PC-3 (cell line): ENCODE data around the gene PTBP1. TPM values are rescaled to one million over a fixed set of nuclear protein-coding genes. Genes with fewer than 3 reads are reported as not detected.

Source experiments
- ATAC-seq: fragments of 200-7000 bp; cut with Tn5 transposase; 2 replicates; pipeline ENCODE4 v1.9.1; 2020; ENCODE audit warnings: mild to moderate bottlenecking, moderate library complexity
- BruUV-seq: library from RNA; stranded (reverse); fragments of 400-500 nt; replicated peaks from 2 replicates; lab custom pipeline; 2021; lab: Mats Ljungman, UMichigan
- CTCF ChIA-PET: fragments of 300-600 bp; sonication (Branson Sonifier 250); formaldehyde crosslinking; loops from one replicate; lab custom pipeline; 2022; ENCODE audit warnings: antibody characterized with exemption; lab: Charles Lee
- POLR2A ChIA-PET: fragments of 300-600 bp; sonication (Branson Sonifier 250); formaldehyde crosslinking; loops from one replicate; lab custom pipeline; 2022; ENCODE audit warnings: antibody characterized with exemption; ENCODE audit not compliant: unreplicated experiment; lab: Charles Lee
- DNase-seq: peaks from one replicate; pipeline ENCODE4 v3.0.0-alpha.2; 2015
- H2AFZ ChIP-seq: fragments of 300-600 bp; sonication (generic); 2 replicates; pipeline ENCODE4 v1.6.0; 2016; ENCODE audit warnings: antibody characterized with exemption, low read length
- H3F3A ChIP-seq: fragments of 300-600 bp; sonication (generic); one replicate; pipeline ENCODE4 v1.6.0; 2017; ENCODE audit warnings: antibody characterized with exemption, low read length, control low read depth, mild to moderate bottlenecking; ENCODE audit not compliant: unreplicated experiment
- H3K27ac ChIP-seq: fragments of 300-600 bp; sonication (generic); 2 replicates; pipeline ENCODE4 v1.5.1; 2016; ENCODE audit warnings: mild to moderate bottlenecking, low read length
- H3K27me3 ChIP-seq: fragments of 300-600 bp; sonication (generic); 2 replicates; pipeline ENCODE4 v1.6.1; 2016; ENCODE audit warnings: low read length, mixed read lengths
- H3K36me3 ChIP-seq: fragments of 300-600 bp; sonication (generic); 2 replicates; pipeline ENCODE4 v1.6.1; 2016; ENCODE audit warnings: low read depth, mixed run types, low read length, mixed read lengths
- H3K4me1 ChIP-seq: fragments of 300-600 bp; sonication (generic); 2 replicates; pipeline ENCODE4 v1.5.1; 2016; ENCODE audit warnings: low read length; ENCODE audit not compliant: insufficient read depth
- H3K4me2 ChIP-seq: fragments of 300-600 bp; sonication (generic); 2 replicates; pipeline ENCODE4 v1.6.0; 2016; ENCODE audit warnings: low read length
- H3K4me3 ChIP-seq: fragments of 300-600 bp; sonication (generic); 2 replicates; pipeline ENCODE4 v1.5.1; 2016; ENCODE audit warnings: mild to moderate bottlenecking, low read length, mixed read lengths
- H3K79me2 ChIP-seq: fragments of 300-600 bp; sonication (generic); 2 replicates; pipeline ENCODE4 v1.6.1; 2017; ENCODE audit warnings: low read length, mixed read lengths
- H3K9ac ChIP-seq: fragments of 300-600 bp; sonication (generic); 2 replicates; pipeline ENCODE4 v1.6.0; 2016; ENCODE audit warnings: mild to moderate bottlenecking, low read length
- H3K9me2 ChIP-seq: fragments of 300-600 bp; sonication (generic); replicated peaks from 2 replicates; pipeline ENCODE4 v1.6.1; 2016; ENCODE audit warnings: mixed run types, low read length, mixed read lengths
- H3K9me3 ChIP-seq: fragments of 300-600 bp; sonication (generic); 2 replicates; pipeline ENCODE4 v1.6.1; 2016; ENCODE audit warnings: low read length, mixed read lengths
- H4K20me1 ChIP-seq: fragments of 300-600 bp; sonication (generic); 2 replicates; pipeline ENCODE4 v1.6.1; 2016; ENCODE audit warnings: low read length, mixed read lengths
- CTCF ChIP-seq: fragments of 300-600 bp; sonication (generic); conservative IDR thresholded peaks from 2 replicates; pipeline ENCODE4 v1.5.1; 2017; ENCODE audit warnings: antibody characterized with exemption, low read depth, mild to moderate bottlenecking, low read length
- EZH2 ChIP-seq: fragments of 300-600 bp; sonication (generic); IDR thresholded peaks from one replicate; pipeline ENCODE4 v1.6.1; 2017; ENCODE audit warnings: antibody characterized with exemption, mild to moderate bottlenecking, low read length; ENCODE audit not compliant: unreplicated experiment
- EZH2phosphoT487 ChIP-seq: fragments of 300-600 bp; sonication (generic); IDR thresholded peaks from 2 replicates; pipeline ENCODE4 v1.6.1; 2018; ENCODE audit warnings: mild to moderate bottlenecking, antibody characterized with exemption, low read length, borderline replicate concordance
- intact Hi-C: fragments of 100-400 bp; cut with micrococcal nuclease; formaldehyde crosslinking; loops from 2 replicates; pipeline ENCODE4 v1.9.0; 2023
- total RNA-seq: library from RNA; depleted of rRNA; stranded (reverse); fragments of >200 nt; gene quantifications from 2 replicates; pipeline ENCODE4 v1.2.3, GENCODE V29; 2014

The PTBP1 gene
- total RNA-seq, 1 experiment from 2014 or later: 412 TPM

GRCh38 chr19:798415-799075 is 1.3 kb downstream of the PTBP1 start:
- no peaks in the 10 kb centered on the region for H3F3A ChIP-seq
- TF ChIP-seq EZH2 (no peak), CTCF (no peak), EZH2phosphoT487 (no peak)
- intact Hi-C loops: no loop called here
- H3K36me3 ChIP-seq: peaks cover 52% of the 10 kb centered on the region
- BruUV-seq: no TSS peak
- peaks cover 26% of the 10 kb centered on the region for H3K4me1 ChIP-seq
- no peaks in the 10 kb centered on the region for H3K9me3 ChIP-seq
- peaks cover 57% of the 10 kb centered on the region for H3K79me2 ChIP-seq
- H3K4me3 ChIP-seq: peak overlapping the region; percentile 88
- peak overlapping the region; percentile 100 for H3K4me2 ChIP-seq
- peaks cover 56% of the 10 kb centered on the region for H4K20me1 ChIP-seq
- peak overlapping the region; percentile 93 for H3K9ac ChIP-seq
- DNase-seq (no peak), ATAC-seq (no peak)
- peak overlapping the region; percentile 72; the same call in 1 of the 2 replicates for H3K27ac ChIP-seq
- no peak overlapping the region for H2AFZ ChIP-seq
- no peaks in the 10 kb centered on the region for H3K9me2 ChIP-seq
- no peaks in the 10 kb centered on the region for H3K27me3 ChIP-seq
- ChIA-PET CTCF (interaction anchor here (0.6 kb wide), 3 partner anchors 28 to 135 kb away, joined by 3 read pairs; no protein-coding TSS in a partner anchor), POLR2A (no interaction called here)

GRCh38 chr19:799076-799881 is 2.0 kb downstream of the PTBP1 start:
- ATAC-seq (no peak), DNase-seq (peak; percentile 26)
- H3K79me2 ChIP-seq: peaks cover 65% of the 10 kb centered on the region
- POLR2A ChIA-PET: no interaction called here
- peak overlapping the region; percentile 72 for H3K27ac ChIP-seq
- no peaks in the 10 kb centered on the region for H3K9me3 ChIP-seq
- TF ChIP-seq EZH2phosphoT487 (no peak), CTCF (peak; percentile 36; the same call in 1 of the 2 replicates)
- H3K4me2 ChIP-seq: peak overlapping the region; percentile 100
- CTCF ChIA-PET: interaction anchor here (0.6 kb wide), 1 partner anchor 29 kb away, joined by 3 read pairs; no protein-coding TSS in a partner anchor
- H3K9me2 ChIP-seq: no peaks in the 10 kb centered on the region
- peaks cover 58% of the 10 kb centered on the region for H3K36me3 ChIP-seq
- peak overlapping the region; percentile 93 for H3K9ac ChIP-seq
- H3K27me3 ChIP-seq: no peaks in the 10 kb centered on the region
- peaks cover 63% of the 10 kb centered on the region for H4K20me1 ChIP-seq
- peak overlapping the region; percentile 88 for H3K4me3 ChIP-seq
- intact Hi-C loops: no loop called here
- peaks cover 26% of the 10 kb centered on the region for H3K4me1 ChIP-seq
- BruUV-seq: no TSS peak
- H3F3A ChIP-seq: no peaks in the 10 kb centered on the region
- H2AFZ ChIP-seq: no peak overlapping the region
